ENCODE results near the gene UNC13D. TPM values are rescaled to one million over a fixed set of nuclear protein-coding genes. Genes with fewer than 3 reads are reported as not detected.

UNC13D gene
- total and polyA plus RNA-seq, 9 of the 15 experiments (the other 6 are each of a cell fraction or from before 2014, with no cell fraction given): 0.86 to 244 (median 69.2) TPM

- TF ChIP-seq, protein P1, sequence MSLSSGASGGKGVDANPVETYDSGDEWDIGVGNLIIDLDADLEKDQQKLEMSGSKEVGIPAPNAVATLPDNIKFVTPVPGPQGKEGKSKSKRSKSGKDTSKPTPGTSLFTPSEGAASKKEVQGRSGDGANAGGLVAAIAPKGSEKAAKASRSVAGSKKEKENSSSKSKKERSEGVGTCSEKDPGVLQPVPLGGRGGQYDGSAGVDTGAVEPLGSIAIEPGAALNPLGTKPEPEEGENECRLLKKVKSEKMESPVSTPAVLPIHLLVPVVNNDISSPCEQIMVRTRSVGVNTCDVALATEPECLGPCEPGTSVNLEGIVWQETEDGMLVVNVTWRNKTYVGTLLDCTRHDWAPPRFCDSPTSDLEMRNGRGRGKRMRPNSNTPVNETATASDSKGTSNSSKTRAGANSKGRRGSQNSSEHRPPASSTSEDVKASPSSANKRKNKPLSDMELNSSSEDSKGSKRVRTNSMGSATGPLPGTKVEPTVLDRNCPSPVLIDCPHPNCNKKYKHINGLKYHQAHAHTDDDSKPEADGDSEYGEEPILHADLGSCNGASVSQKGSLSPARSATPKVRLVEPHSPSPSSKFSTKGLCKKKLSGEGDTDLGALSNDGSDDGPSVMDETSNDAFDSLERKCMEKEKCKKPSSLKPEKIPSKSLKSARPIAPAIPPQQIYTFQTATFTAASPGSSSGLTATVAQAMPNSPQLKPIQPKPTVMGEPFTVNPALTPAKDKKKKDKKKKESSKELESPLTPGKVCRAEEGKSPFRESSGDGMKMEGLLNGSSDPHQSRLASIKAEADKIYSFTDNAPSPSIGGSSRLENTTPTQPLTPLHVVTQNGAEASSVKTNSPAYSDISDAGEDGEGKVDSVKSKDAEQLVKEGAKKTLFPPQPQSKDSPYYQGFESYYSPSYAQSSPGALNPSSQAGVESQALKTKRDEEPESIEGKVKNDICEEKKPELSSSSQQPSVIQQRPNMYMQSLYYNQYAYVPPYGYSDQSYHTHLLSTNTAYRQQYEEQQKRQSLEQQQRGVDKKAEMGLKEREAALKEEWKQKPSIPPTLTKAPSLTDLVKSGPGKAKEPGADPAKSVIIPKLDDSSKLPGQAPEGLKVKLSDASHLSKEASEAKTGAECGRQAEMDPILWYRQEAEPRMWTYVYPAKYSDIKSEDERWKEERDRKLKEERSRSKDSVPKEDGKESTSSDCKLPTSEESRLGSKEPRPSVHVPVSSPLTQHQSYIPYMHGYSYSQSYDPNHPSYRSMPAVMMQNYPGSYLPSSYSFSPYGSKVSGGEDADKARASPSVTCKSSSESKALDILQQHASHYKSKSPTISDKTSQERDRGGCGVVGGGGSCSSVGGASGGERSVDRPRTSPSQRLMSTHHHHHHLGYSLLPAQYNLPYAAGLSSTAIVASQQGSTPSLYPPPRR (CRISPR knock-in tag; IDR thresholded peaks at IDR 0.05; ENCODE audit: borderline replicate concordance): no peak
- TF ChIP-seq CREM (IDR thresholded peaks at IDR 0.05; ENCODE audit: low read depth): no peak
- TF ChIP-seq, protein P2, sequence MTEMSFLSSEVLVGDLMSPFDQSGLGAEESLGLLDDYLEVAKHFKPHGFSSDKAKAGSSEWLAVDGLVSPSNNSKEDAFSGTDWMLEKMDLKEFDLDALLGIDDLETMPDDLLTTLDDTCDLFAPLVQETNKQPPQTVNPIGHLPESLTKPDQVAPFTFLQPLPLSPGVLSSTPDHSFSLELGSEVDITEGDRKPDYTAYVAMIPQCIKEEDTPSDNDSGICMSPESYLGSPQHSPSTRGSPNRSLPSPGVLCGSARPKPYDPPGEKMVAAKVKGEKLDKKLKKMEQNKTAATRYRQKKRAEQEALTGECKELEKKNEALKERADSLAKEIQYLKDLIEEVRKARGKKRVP (CRISPR knock-in tag; IDR thresholded peaks at IDR 0.05): no peak
- no peak for TF ChIP-seq CREB3L1 (IDR thresholded peaks at IDR 0.05; ENCODE audit: borderline replicate concordance, low read depth)
- no peak for TF ChIP-seq ZNF445 (CRISPR knock-in tag; IDR thresholded peaks at IDR 0.05; ENCODE audit: low read depth)
- TF ChIP-seq POLR2A (conservative IDR thresholded peaks at IDR 0.05): 0 out of 2 replicates have a peak, but pooled peaks have one; percentile 1
These were observed 16.7 kb downstream of the UNC13D start (continued) for GRCh38 chr17:75827308-75828075.
